Right lobe of liver (tissue), 4 donors: ENCODE data around the gene C18orf63.

Experiments used
- POLR2A ChIP-seq: fragments of 450-650 bp; IDR thresholded peaks from one replicate; pipeline ENCODE4 v1.6.1; 2017; ENCODE audit warnings: antibody characterized with exemption, mild to moderate bottlenecking
- TF ChIP-seq, protein P1 (sequence below), 4 donors: fragments of 200-600 bp in 3 of 4; fragments of 450-650 bp in 1 of 4; IDR thresholded peaks; one replicate each; pipeline versions ENCODE4 v1.5.1 to v1.8.0; 2016 to 2022; ENCODE audit warnings: antibody characterized with exemption in 4 of 4, mild to moderate bottlenecking in 2 of 4
- donor health status: DM: no; HTN: no; CAD: no.
- donor health status: DM: no; HTN: no; CAD: no.
- donor health status: DM: no; HTN: yes; CAD: no.

DNA sequence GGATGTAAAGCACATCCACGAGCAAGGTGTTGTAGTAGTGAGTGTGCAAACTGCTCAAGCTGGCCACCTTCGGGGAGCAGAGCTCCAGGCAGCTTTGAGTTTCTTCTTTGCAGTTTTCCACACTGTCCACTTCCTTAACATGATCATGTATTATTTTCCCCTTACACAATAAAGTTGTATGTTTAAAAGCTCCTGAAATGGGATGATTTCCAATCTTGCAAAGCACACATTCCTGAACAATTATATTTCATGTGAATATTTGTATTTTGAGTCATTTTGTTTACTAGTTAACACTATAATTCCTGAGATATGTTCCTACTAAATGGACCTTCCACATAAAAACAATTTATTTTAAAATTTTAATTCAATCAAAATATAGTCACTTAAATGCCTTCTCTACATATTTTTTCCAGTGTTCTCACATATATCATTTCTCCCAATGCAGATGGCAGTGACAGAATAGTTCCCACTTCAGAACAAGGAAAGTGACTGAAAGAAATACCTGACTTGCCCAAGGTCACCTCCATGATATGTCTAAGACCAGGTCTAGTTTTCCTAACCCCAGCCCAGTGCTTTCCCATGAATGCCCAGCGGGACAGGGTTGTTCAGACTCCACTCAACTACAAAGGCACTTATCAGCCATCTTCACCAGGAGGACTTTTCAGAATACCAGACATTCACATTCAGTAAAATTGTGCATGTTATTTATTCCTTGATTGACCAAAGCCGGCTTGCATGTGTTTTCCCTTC is 29.4 kb upstream of the C18orf63 start:
- TF ChIP-seq, protein P1, sequence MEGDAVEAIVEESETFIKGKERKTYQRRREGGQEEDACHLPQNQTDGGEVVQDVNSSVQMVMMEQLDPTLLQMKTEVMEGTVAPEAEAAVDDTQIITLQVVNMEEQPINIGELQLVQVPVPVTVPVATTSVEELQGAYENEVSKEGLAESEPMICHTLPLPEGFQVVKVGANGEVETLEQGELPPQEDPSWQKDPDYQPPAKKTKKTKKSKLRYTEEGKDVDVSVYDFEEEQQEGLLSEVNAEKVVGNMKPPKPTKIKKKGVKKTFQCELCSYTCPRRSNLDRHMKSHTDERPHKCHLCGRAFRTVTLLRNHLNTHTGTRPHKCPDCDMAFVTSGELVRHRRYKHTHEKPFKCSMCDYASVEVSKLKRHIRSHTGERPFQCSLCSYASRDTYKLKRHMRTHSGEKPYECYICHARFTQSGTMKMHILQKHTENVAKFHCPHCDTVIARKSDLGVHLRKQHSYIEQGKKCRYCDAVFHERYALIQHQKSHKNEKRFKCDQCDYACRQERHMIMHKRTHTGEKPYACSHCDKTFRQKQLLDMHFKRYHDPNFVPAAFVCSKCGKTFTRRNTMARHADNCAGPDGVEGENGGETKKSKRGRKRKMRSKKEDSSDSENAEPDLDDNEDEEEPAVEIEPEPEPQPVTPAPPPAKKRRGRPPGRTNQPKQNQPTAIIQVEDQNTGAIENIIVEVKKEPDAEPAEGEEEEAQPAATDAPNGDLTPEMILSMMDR (IDR thresholded peaks at IDR 0.05), result no peak
- no peak for TF ChIP-seq POLR2A
